PC-3 (cell line): ENCODE measurements around the gene IRF1. TPM values are rescaled to one million over a fixed set of nuclear protein-coding genes. Genes with fewer than 3 reads are reported as not detected.
A peak's percentile ranks its signal among the peaks of the same experiment; 100 is the strongest.

ENCODE experiments used
- ATAC-seq: fragments of 200-7000 bp; cut with Tn5 transposase; 2 replicates; pipeline ENCODE4 v1.9.1; 2020; ENCODE audit warnings: mild to moderate bottlenecking, moderate library complexity
- BruUV-seq: library from RNA; stranded (reverse); fragments of 400-500 nt; replicated peaks from 2 replicates; lab custom pipeline; 2021; lab: Mats Ljungman, UMichigan
- CTCF ChIA-PET: fragments of 300-600 bp; sonication (Branson Sonifier 250); formaldehyde crosslinking; loops from one replicate; lab custom pipeline; 2022; ENCODE audit warnings: antibody characterized with exemption; lab: Charles Lee
- POLR2A ChIA-PET: fragments of 300-600 bp; sonication (Branson Sonifier 250); formaldehyde crosslinking; loops from one replicate; lab custom pipeline; 2022; ENCODE audit warnings: antibody characterized with exemption; ENCODE audit not compliant: unreplicated experiment; lab: Charles Lee
- DNase-seq: peaks from one replicate; pipeline ENCODE4 v3.0.0-alpha.2; 2015
- H2AFZ ChIP-seq: fragments of 300-600 bp; sonication (generic); 2 replicates; pipeline ENCODE4 v1.6.0; 2016; ENCODE audit warnings: antibody characterized with exemption, low read length
- H3F3A ChIP-seq: fragments of 300-600 bp; sonication (generic); one replicate; pipeline ENCODE4 v1.6.0; 2017; ENCODE audit warnings: antibody characterized with exemption, low read length, control low read depth, mild to moderate bottlenecking; ENCODE audit not compliant: unreplicated experiment
- H3K27ac ChIP-seq: fragments of 300-600 bp; sonication (generic); 2 replicates; pipeline ENCODE4 v1.5.1; 2016; ENCODE audit warnings: mild to moderate bottlenecking, low read length
- H3K27me3 ChIP-seq: fragments of 300-600 bp; sonication (generic); 2 replicates; pipeline ENCODE4 v1.6.1; 2016; ENCODE audit warnings: low read length, mixed read lengths
- H3K36me3 ChIP-seq: fragments of 300-600 bp; sonication (generic); 2 replicates; pipeline ENCODE4 v1.6.1; 2016; ENCODE audit warnings: low read depth, mixed run types, low read length, mixed read lengths
- H3K4me1 ChIP-seq: fragments of 300-600 bp; sonication (generic); 2 replicates; pipeline ENCODE4 v1.5.1; 2016; ENCODE audit warnings: low read length; ENCODE audit not compliant: insufficient read depth
- H3K4me2 ChIP-seq: fragments of 300-600 bp; sonication (generic); 2 replicates; pipeline ENCODE4 v1.6.0; 2016; ENCODE audit warnings: low read length
- H3K4me3 ChIP-seq: fragments of 300-600 bp; sonication (generic); 2 replicates; pipeline ENCODE4 v1.5.1; 2016; ENCODE audit warnings: mild to moderate bottlenecking, low read length, mixed read lengths
- H3K79me2 ChIP-seq: fragments of 300-600 bp; sonication (generic); 2 replicates; pipeline ENCODE4 v1.6.1; 2017; ENCODE audit warnings: low read length, mixed read lengths
- H3K9ac ChIP-seq: fragments of 300-600 bp; sonication (generic); 2 replicates; pipeline ENCODE4 v1.6.0; 2016; ENCODE audit warnings: mild to moderate bottlenecking, low read length
- H3K9me2 ChIP-seq: fragments of 300-600 bp; sonication (generic); replicated peaks from 2 replicates; pipeline ENCODE4 v1.6.1; 2016; ENCODE audit warnings: mixed run types, low read length, mixed read lengths
- H3K9me3 ChIP-seq: fragments of 300-600 bp; sonication (generic); 2 replicates; pipeline ENCODE4 v1.6.1; 2016; ENCODE audit warnings: low read length, mixed read lengths
- H4K20me1 ChIP-seq: fragments of 300-600 bp; sonication (generic); 2 replicates; pipeline ENCODE4 v1.6.1; 2016; ENCODE audit warnings: low read length, mixed read lengths
- CTCF ChIP-seq: fragments of 300-600 bp; sonication (generic); conservative IDR thresholded peaks from 2 replicates; pipeline ENCODE4 v1.5.1; 2017; ENCODE audit warnings: antibody characterized with exemption, low read depth, mild to moderate bottlenecking, low read length
- EZH2 ChIP-seq: fragments of 300-600 bp; sonication (generic); IDR thresholded peaks from one replicate; pipeline ENCODE4 v1.6.1; 2017; ENCODE audit warnings: antibody characterized with exemption, mild to moderate bottlenecking, low read length; ENCODE audit not compliant: unreplicated experiment
- EZH2phosphoT487 ChIP-seq: fragments of 300-600 bp; sonication (generic); IDR thresholded peaks from 2 replicates; pipeline ENCODE4 v1.6.1; 2018; ENCODE audit warnings: mild to moderate bottlenecking, antibody characterized with exemption, low read length, borderline replicate concordance
- intact Hi-C: fragments of 100-400 bp; cut with micrococcal nuclease; formaldehyde crosslinking; loops from 2 replicates; pipeline ENCODE4 v1.9.0; 2023
- total RNA-seq: library from RNA; depleted of rRNA; stranded (reverse); fragments of >200 nt; gene quantifications from 2 replicates; pipeline ENCODE4 v1.2.3, GENCODE V29; 2014

Gene IRF1
- total RNA-seq, 1 experiment from 2014 or later: 21.1 TPM

- no peaks in the 10 kb centered on the region for H4K20me1 ChIP-seq
- TF ChIP-seq EZH2phosphoT487: no peak
- TF ChIP-seq CTCF: no peak
- H3K9me3 ChIP-seq: no peaks in the 10 kb centered on the region
- no peak for ATAC-seq
- DNase-seq: peak; percentile 56
- H3K9me2 ChIP-seq: no peaks in the 10 kb centered on the region
- ChIA-PET CTCF (interaction anchor here (1.3 to 1.5 kb wide), 2 partner anchors 111 to 260 kb away, joined by 3 to 6 read pairs; no protein-coding TSS in a partner anchor), POLR2A (interaction anchor here (0.6 kb wide), 2 partner anchors 12 to 83 kb away, joined by 6 read pairs; no protein-coding TSS in a partner anchor)
- intact Hi-C loops: loop anchor here (10.0 kb wide), 1 partner anchor 203 kb away; the partner anchor contains the start of gene SLC22A4
- H3K4me1 ChIP-seq: peaks cover 40% of the 10 kb centered on the region
- H3K79me2 ChIP-seq: no peaks in the 10 kb centered on the region
- no peaks in the 10 kb centered on the region for H3K27me3 ChIP-seq
- peak overlapping the region; percentile 87 for H3K4me2 ChIP-seq
- no peaks in the 10 kb centered on the region for H3K36me3 ChIP-seq
- H3K4me3 ChIP-seq: no peak overlapping the region
- no peaks in the 10 kb centered on the region for H3F3A ChIP-seq
- H3K9ac ChIP-seq: peak overlapping the region; percentile 78
- peak overlapping the region; percentile 84 for H3K27ac ChIP-seq
- no peak overlapping the region for H2AFZ ChIP-seq
- no TSS peak for BruUV-seq
These were observed 7.6 kb upstream of the IRF1 start for GRCh38 chr5:132498152-132498551.

- TF ChIP-seq EZH2phosphoT487 (no peak), EZH2 (no peak), CTCF (no peak)
- CTCF ChIA-PET: interaction anchor here (1.3 to 1.5 kb wide), 2 partner anchors 110 to 259 kb away, joined by 3 to 6 read pairs; no protein-coding TSS in a partner anchor
- intact Hi-C loops: loop anchor here (2.0 to 10.0 kb wide), 4 partner anchors 83 to 203 kb away; partner anchors contain the start of gene SLC22A4
- peak overlapping the region; percentile 87 for H3K4me2 ChIP-seq
- no TSS peak for BruUV-seq
- peak overlapping the region; percentile 85 for H3K4me3 ChIP-seq
- no peaks in the 10 kb centered on the region for H3K79me2 ChIP-seq
- no peaks in the 10 kb centered on the region for H3K36me3 ChIP-seq
- H3K9me3 ChIP-seq: no peaks in the 10 kb centered on the region
- H4K20me1 ChIP-seq: no peaks in the 10 kb centered on the region
- DNase-seq: peak; percentile 86
- H3K4me1 ChIP-seq: peaks cover 40% of the 10 kb centered on the region
- ATAC-seq: peak; percentile 39
- peak overlapping the region; percentile 78 for H3K9ac ChIP-seq
- POLR2A ChIA-PET: interaction anchor here (0.6 to 1.7 kb wide), 2 partner anchors 12 to 203 kb away, joined by 6 to 19 read pairs; partner anchors contain the start of gene SLC22A4
- peak overlapping the region; percentile 82; the same call in 1 of the 2 replicates for H2AFZ ChIP-seq
- H3K27me3 ChIP-seq: no peaks in the 10 kb centered on the region
- H3K27ac ChIP-seq: peak overlapping the region; percentile 84
- H3F3A ChIP-seq: no peaks in the 10 kb centered on the region
- H3K9me2 ChIP-seq: no peaks in the 10 kb centered on the region
These were observed 7.0 kb upstream of the IRF1 start for GRCh38 chr5:132497488-132497997.
